C4-2B (cell line): Measurements from ENCODE around the gene ALDH2.

Source experiments
- ZFX ChIP-seq: fragments of 450-650 bp; IDR thresholded peaks from 2 replicates; pipeline ENCODE4 v1.6.1; 2017
- TF ChIP-seq, protein P1 (sequence below): fragments of 450-650 bp; conservative IDR thresholded peaks from 2 replicates; pipeline ENCODE4 v1.5.1; 2017; ENCODE audit warnings: mild to moderate bottlenecking

DNA sequence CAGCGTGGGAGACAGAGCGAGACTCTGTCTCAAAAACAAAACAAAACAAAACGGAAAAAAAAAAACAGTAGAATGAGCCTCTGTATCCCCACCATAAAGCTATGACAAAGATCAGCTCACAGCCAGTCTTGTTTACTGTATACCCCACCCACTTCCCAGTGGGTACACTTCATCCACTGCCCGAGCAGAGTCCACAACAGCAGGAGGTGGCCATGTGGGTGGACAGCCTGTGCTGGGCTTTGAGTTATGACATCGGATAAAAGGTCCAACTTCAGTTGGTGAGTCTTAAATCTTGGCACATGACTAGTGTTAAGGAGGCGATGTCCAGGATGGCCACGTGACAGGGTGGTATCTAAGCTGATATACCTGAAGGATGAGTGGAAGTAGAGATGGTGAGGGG, 40.5 kb downstream of the ALDH2 start:
- TF ChIP-seq, protein P1, sequence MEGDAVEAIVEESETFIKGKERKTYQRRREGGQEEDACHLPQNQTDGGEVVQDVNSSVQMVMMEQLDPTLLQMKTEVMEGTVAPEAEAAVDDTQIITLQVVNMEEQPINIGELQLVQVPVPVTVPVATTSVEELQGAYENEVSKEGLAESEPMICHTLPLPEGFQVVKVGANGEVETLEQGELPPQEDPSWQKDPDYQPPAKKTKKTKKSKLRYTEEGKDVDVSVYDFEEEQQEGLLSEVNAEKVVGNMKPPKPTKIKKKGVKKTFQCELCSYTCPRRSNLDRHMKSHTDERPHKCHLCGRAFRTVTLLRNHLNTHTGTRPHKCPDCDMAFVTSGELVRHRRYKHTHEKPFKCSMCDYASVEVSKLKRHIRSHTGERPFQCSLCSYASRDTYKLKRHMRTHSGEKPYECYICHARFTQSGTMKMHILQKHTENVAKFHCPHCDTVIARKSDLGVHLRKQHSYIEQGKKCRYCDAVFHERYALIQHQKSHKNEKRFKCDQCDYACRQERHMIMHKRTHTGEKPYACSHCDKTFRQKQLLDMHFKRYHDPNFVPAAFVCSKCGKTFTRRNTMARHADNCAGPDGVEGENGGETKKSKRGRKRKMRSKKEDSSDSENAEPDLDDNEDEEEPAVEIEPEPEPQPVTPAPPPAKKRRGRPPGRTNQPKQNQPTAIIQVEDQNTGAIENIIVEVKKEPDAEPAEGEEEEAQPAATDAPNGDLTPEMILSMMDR: no peak
- no peak for TF ChIP-seq ZFX
